Left lung (tissue), 10 donors: ENCODE measurements around the gene EMD. TPM values are rescaled to one million over a fixed set of nuclear protein-coding genes. Genes with fewer than 3 reads are reported as not detected.

ENCODE experiments used
- ATAC-seq: fragments of 200-7000 bp; cut with Tn5 transposase; one replicate; pipeline ENCODE4 v1.9.1; 2020; ENCODE audit warnings: moderate library complexity
- DNase-seq, 4 donors: peaks; one replicate each; pipeline ENCODE4 v3.0.0-alpha.2; 2013 to 2020
- H3K27ac ChIP-seq, 2 donors: fragments of 200-600 bp; sonication (generic) in 1 of 2; one replicate each; pipeline versions ENCODE4 v1.5.0 to v1.8.0; 2020 to 2021
- H3K27me3 ChIP-seq, 2 donors: fragments of 200-600 bp; sonication (generic) in 1 of 2; one replicate each; pipeline versions ENCODE4 v1.5.0 to v1.8.0; 2020 to 2021
- H3K36me3 ChIP-seq, 2 donors: fragments of 200-600 bp; sonication (generic) in 1 of 2; one replicate each; pipeline versions ENCODE4 v1.5.0 to v1.8.0; 2020 to 2021
- H3K4me1 ChIP-seq, 2 donors: fragments of 200-600 bp; one replicate each; pipeline ENCODE4 v1.8.0; 2021
- H3K4me3 ChIP-seq, 2 donors: fragments of 200-600 bp; sonication (generic) in 1 of 2; one replicate each; pipeline versions ENCODE4 v1.5.0 to v1.8.0; 2020 to 2021; ENCODE audit warnings: mild to moderate bottlenecking in 1 of 2
- H3K9me3 ChIP-seq, 2 donors: fragments of 200-600 bp; sonication (generic) in 1 of 2; one replicate each; pipeline versions ENCODE4 v1.5.0 to v1.8.0; 2020 to 2021
- intact Hi-C, 2 donors: fragments of 100-400 bp; cut with DNase I; formaldehyde crosslinking; loops; one replicate each; pipeline versions ENCODE4 v1.11.2 to v1.14.2; 2022
- polyA plus RNA-seq, 6 donors: library from polyadenylated mRNA; unstranded; fragments of 120-200 nt; gene quantifications; one replicate each; pipeline ENCODE4 v1.2.1, GENCODE V29; 2013; ENCODE audit not compliant: insufficient read length in 6 of 6
- total RNA-seq, 2 donors: library from RNA; stranded (reverse); fragmentation: NEBNext Ultra II Directional; extraction: Animal tissue kit (Norgen Biotek cat#: 25700); gene quantifications; one replicate each; pipeline ENCODE4 v1.2.1, GENCODE V29; 2021
- TF ChIP-seq, protein P1 (sequence below), 2 donors: fragments of 200-600 bp; sonication (generic) in 1 of 2; IDR thresholded peaks; one replicate each; pipeline versions ENCODE4 v1.5.0 to v1.8.0; 2021; ENCODE audit warnings: antibody characterized with exemption in 2 of 2
- donor health status: DM: no; HTN: yes; CAD: no.
- donor health status: DM: no; HTN: no; CAD: no.

The EMD gene
- total and polyA plus RNA-seq, 8 donors, result 50.1 to 77.1 (median 64.1) TPM

DNA sequence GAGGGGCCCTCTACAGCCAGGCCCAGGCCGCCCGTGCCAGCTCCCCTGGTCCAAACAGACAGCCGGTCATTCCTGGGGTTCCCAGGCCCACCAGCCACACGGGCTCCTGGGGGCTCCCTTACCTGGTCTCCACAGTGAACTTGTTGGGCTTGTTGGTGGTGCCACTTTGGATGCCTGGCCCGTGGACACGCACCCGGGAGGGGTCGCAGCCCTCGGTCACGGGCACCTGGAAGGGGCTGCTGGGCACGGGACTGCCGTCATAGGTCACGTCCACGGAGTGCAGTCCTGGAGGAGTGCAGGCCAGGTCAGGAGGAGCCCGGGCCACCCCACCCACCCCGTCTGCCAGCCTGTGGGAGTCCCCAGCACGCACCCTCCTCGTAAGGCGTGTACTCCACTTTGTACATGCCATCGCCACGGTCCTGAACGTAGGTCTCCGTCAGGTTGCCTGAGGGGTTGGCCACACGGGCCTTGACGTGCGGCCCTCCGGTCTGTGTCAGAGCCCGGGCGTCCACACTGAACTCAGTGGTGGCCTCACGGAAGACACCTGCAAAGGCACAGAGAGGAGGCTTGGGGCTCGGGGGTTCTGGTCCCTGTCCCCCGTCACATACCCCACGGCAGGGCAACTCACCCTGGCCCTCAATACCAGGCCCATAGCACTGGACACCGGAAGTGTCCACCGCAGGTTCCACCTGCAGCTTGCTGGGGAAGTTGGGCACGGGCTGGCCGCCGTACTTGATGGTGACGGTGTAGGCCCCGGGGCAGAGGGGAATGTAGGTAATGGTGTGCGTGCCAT is 19.5 kb upstream of the EMD start:
- Histone ChIP-seq H3K9me3 (no peaks in the 10 kb centered on the region), H3K4me3 (no peak overlapping the region), H3K27ac (no peak overlapping the region), H3K27me3 (no peaks in the 10 kb centered on the region), H3K36me3 (peaks cover 0 to 100% of the 10 kb centered on the region in 2 donors), H3K4me1 (peaks cover 0 to 9% of the 10 kb centered on the region in 2 donors)
- DNase-seq (no peak), ATAC-seq (no peak)
- intact Hi-C loops, result no loop called here
- TF ChIP-seq, protein P1, sequence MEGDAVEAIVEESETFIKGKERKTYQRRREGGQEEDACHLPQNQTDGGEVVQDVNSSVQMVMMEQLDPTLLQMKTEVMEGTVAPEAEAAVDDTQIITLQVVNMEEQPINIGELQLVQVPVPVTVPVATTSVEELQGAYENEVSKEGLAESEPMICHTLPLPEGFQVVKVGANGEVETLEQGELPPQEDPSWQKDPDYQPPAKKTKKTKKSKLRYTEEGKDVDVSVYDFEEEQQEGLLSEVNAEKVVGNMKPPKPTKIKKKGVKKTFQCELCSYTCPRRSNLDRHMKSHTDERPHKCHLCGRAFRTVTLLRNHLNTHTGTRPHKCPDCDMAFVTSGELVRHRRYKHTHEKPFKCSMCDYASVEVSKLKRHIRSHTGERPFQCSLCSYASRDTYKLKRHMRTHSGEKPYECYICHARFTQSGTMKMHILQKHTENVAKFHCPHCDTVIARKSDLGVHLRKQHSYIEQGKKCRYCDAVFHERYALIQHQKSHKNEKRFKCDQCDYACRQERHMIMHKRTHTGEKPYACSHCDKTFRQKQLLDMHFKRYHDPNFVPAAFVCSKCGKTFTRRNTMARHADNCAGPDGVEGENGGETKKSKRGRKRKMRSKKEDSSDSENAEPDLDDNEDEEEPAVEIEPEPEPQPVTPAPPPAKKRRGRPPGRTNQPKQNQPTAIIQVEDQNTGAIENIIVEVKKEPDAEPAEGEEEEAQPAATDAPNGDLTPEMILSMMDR (IDR thresholded peaks at IDR 0.05), result no peak

DNA sequence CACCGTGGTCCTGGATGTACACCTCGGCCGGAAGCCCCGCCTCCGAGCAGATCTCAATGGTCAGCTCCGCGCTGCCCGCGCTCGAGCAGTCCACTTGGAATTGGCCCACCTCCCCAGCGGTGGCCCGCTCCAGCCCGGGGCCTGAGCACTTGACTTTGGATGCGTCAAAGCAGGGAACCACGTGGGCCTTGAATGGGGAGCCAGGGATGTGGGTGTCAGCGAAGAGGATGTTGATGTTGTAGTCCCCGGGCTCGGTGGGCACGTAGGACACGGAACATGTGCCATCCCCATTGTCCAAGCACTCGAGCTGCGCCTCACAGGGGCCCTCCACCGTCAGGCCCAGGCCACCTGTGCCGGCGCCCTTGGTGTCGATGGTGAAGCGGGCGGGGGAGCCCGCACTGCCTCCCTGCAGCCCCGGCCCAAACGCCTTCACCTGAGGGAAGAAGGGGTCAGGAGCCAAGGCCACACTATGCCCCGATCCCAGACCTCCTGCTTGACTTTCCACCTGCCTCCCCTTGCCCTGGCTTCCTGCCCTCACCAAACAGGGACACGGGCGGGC is 18.9 kb upstream of the EMD start:
- no peak overlapping the region for H3K4me3 ChIP-seq
- no peak for DNase-seq
- H3K27ac ChIP-seq, result no peak overlapping the region
- peaks cover 0 to 100% of the 10 kb centered on the region in 2 donors for H3K36me3 ChIP-seq
- TF ChIP-seq, protein P1 (IDR thresholded peaks at IDR 0.05), result no peak
- H3K9me3 ChIP-seq, result no peaks in the 10 kb centered on the region
- intact Hi-C loops, result no loop called here
- H3K4me1 ChIP-seq, result peaks cover 0 to 9% of the 10 kb centered on the region in 2 donors
- H3K27me3 ChIP-seq, result no peaks in the 10 kb centered on the region
- ATAC-seq, result no peak

DNA sequence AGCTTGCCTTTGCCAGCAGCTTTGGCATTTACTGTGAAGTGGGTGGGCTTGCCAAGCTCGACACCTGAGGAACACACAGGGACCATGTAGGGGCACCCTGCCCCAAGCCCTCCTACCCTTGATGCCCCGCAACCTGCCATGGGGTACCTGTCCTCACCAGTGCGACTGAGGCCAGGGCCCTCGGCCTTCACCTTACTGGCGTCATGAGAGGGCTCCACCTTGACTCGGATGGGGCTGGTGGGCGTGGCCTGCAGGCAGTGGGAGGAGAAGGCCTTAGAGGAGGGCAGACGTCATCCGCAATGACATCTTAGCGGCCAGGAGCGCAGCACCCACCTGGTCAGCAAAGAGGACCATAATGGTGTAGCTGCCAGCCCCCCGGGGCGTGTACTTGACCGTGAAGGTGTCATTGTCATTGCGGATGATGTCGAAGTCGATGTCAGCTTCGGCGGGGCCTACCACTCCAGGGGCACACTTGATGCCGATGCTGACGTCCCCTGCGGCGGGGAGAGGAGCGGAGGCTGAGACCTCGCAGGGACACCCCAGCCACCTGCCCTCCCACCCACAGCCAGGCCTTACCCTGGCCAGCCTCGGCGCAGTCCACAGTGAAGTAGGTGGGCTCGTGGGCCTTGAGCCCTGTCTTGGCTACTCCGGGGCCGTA is 16.9 kb upstream of the EMD start:
- H3K4me1 ChIP-seq, result peaks cover 0 to 16% of the 10 kb centered on the region in 2 donors

DNA sequence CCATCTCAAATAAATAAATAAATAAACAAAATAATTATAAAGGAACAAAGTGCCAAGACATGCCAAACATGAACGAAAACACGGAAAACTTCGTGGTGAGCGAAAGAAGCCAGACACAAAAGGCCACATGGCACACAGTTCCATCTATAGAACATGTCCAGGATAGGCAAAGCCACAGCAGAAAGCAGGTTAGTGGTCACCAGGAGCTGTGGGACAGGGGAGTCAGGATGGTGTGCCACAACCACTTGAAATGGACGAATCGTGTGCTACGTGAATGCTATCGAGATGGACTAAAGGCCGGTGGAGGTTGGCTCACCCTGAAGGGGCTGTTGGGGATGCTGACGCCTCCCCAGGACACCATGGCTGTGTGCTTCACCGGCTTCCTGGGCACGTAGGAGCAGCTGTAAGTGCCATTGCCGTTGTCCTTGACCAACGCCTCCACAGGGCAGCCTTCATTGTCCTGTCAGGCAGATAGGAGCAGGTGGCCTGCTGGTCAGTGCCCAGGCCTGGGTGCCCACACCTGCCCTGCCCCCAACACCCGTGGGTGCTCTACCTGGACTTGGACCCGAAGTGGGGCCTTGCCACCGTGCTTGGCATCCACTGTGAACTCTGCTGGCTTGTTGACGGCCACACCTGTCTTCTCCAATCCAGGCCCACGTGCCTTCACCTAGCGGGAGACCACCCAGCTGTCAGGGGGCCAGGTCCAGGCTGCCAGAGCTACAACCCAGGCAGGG is 15.2 kb upstream of the EMD start:
- Histone ChIP-seq H3K9me3 (no peaks in the 10 kb centered on the region), H3K4me3 (no peak overlapping the region), H3K36me3 (peaks cover 0 to 93% of the 10 kb centered on the region in 2 donors), H3K27me3 (no peaks in the 10 kb centered on the region), H3K4me1 (peaks cover 0 to 23% of the 10 kb centered on the region in 2 donors), H3K27ac (no peak overlapping the region)
- intact Hi-C loops, result no loop called here
- no peak for DNase-seq
- no peak for ATAC-seq
- TF ChIP-seq, protein P1 (IDR thresholded peaks at IDR 0.05), result no peak

More for the DNA sequence above, 16.9 kb upstream of the EMD start:
- Histone ChIP-seq H3K27me3 (no peaks in the 10 kb centered on the region), H3K36me3 (peaks cover 0 to 100% of the 10 kb centered on the region in 2 donors), H3K9me3 (no peaks in the 10 kb centered on the region), H3K27ac (no peak overlapping the region), H3K4me3 (no peak overlapping the region)
- no peak for ATAC-seq
- TF ChIP-seq, protein P1 (IDR thresholded peaks at IDR 0.05), result no peak
- intact Hi-C loops, result no loop called here
- no peak for DNase-seq
